ENCODE data around the gene TRPV5.

Gene TRPV5

GRCh38 chr7:142956951-142957623 lies 23.5 kb upstream of the TRPV5 start:
- TF ChIP-seq EZH2phosphoT487 (IDR thresholded peaks at IDR 0.05; ENCODE audit: low read depth) = no peak
- TF ChIP-seq, protein P1, sequence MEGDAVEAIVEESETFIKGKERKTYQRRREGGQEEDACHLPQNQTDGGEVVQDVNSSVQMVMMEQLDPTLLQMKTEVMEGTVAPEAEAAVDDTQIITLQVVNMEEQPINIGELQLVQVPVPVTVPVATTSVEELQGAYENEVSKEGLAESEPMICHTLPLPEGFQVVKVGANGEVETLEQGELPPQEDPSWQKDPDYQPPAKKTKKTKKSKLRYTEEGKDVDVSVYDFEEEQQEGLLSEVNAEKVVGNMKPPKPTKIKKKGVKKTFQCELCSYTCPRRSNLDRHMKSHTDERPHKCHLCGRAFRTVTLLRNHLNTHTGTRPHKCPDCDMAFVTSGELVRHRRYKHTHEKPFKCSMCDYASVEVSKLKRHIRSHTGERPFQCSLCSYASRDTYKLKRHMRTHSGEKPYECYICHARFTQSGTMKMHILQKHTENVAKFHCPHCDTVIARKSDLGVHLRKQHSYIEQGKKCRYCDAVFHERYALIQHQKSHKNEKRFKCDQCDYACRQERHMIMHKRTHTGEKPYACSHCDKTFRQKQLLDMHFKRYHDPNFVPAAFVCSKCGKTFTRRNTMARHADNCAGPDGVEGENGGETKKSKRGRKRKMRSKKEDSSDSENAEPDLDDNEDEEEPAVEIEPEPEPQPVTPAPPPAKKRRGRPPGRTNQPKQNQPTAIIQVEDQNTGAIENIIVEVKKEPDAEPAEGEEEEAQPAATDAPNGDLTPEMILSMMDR (IDR thresholded peaks at IDR 0.05; ENCODE audit: low read depth, low read length) = no peak
- H3K36me3 ChIP-seq (replicated peaks; ENCODE audit: low read depth, low read length) = no peaks in the 10 kb centered on the region

DNA sequence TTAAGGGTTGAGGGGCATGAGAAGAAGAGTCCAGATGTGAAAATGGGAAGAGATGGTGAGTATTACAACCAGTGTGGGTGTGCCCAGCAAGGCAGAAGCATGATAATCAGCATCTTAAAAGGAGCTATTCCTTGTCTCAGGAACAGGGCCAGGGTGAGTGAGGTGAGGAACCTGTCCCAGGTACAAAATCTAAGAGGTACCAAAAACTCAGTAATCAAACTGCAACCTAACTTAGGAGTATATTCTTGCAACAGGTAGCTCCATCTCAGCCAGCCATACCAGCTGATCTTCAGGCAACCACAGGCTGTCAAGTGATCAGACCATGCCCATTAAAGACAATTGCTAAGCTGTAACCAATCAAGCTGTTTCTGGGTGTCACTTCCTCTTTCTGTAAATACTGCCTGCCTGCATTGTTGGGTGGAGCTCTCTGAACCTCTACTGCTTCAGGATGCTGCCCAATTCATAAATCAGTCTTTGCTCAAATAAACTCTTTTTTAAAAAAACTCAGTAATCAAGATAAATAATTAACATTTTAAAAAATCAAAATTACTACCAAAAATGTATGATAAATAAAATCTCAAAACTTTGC lies 21.2 kb upstream of the TRPV5 start:
- peaks cover 16% of the 10 kb centered on the region; the same call in 1 of the 2 replicates for H3K9me3 ChIP-seq (ENCODE audit: insufficient read depth, low read length)
- no peaks in the 10 kb centered on the region for H3K79me2 ChIP-seq (ENCODE audit: low read length)
- H3K4me1 ChIP-seq (ENCODE audit: low read length) = peaks cover 11% of the 10 kb centered on the region

More at GRCh38 chr7:142956951-142957623, 23.5 kb upstream of the TRPV5 start:
- Histone ChIP-seq H3K79me2 (ENCODE audit: low read length) (no peaks in the 10 kb centered on the region), H3K4me1 (ENCODE audit: low read length) (peaks cover 13% of the 10 kb centered on the region), H4K20me1 (ENCODE audit: insufficient read depth, low read length) (no peaks in the 10 kb centered on the region), H3K27me3 (ENCODE audit: low read depth, low read length) (peaks cover 28% of the 10 kb centered on the region), H3K4me3 (ENCODE audit: low read length) (no peak overlapping the region), H3K9me3 (ENCODE audit: insufficient read depth, low read length) (peaks cover 16% of the 10 kb centered on the region; the same call in 1 of the 2 replicates), H2AFZ (ENCODE audit: low read depth, low read length) (peak overlapping the region; percentile 56; the same call in 1 of the 2 replicates), H3K4me2 (ENCODE audit: low read length) (peak overlapping the region; percentile 32), H3K27ac (ENCODE audit: low read length) (no peak overlapping the region), H3K9ac (ENCODE audit: low read length) (no peak overlapping the region)

DNA sequence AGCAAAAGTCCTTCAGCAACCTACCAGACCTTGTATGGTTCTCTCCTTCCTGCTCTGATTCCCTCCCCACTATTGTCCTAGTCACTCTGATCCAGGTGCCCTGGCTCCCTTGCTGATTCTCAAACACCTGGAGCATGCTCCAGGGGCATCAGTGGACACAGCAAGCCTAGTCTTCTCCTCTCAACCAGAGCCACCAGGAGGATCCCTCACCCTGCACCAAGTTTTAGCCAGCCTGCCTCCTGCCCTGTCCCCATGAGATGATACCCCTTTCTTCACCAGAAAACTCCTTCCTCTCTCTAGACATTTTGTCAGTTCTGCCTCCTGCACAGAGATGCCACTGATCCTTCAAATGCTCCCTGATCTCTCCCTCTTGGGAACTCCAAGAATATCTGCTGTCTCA lies 16.7 kb upstream of the TRPV5 start:
- Histone ChIP-seq H2AFZ (ENCODE audit: low read depth, low read length) (no peak overlapping the region), H4K20me1 (ENCODE audit: insufficient read depth, low read length) (no peaks in the 10 kb centered on the region), H3K4me3 (ENCODE audit: low read length) (no peak overlapping the region), H3K9ac (ENCODE audit: low read length) (no peak overlapping the region), H3K36me3 (replicated peaks; ENCODE audit: low read depth, low read length) (no peaks in the 10 kb centered on the region), H3K9me3 (ENCODE audit: insufficient read depth, low read length) (peaks cover 6% of the 10 kb centered on the region; the same call in 1 of the 2 replicates), H3K79me2 (ENCODE audit: low read length) (no peaks in the 10 kb centered on the region), H3K4me1 (ENCODE audit: low read length) (peaks cover 2% of the 10 kb centered on the region; the same call in 1 of the 2 replicates), H3K27ac (ENCODE audit: low read length) (no peak overlapping the region), H3K4me2 (ENCODE audit: low read length) (no peak overlapping the region), H3K27me3 (ENCODE audit: low read depth, low read length) (peaks cover 36% of the 10 kb centered on the region)
- TF ChIP-seq, protein P1 (IDR thresholded peaks at IDR 0.05; ENCODE audit: low read depth, low read length) = no peak
- TF ChIP-seq EZH2phosphoT487 (IDR thresholded peaks at IDR 0.05; ENCODE audit: low read depth) = no peak

More for the DNA sequence above, 21.2 kb upstream of the TRPV5 start:
- H4K20me1 ChIP-seq (ENCODE audit: insufficient read depth, low read length) = no peaks in the 10 kb centered on the region
- no peak overlapping the region for H3K4me2 ChIP-seq (ENCODE audit: low read length)
- no peak overlapping the region for H3K9ac ChIP-seq (ENCODE audit: low read length)
- peaks cover 34% of the 10 kb centered on the region for H3K27me3 ChIP-seq (ENCODE audit: low read depth, low read length)
- H3K36me3 ChIP-seq (replicated peaks; ENCODE audit: low read depth, low read length) = no peaks in the 10 kb centered on the region
- H3K27ac ChIP-seq (ENCODE audit: low read length) = no peak overlapping the region
- no peak overlapping the region for H2AFZ ChIP-seq (ENCODE audit: low read depth, low read length)
- no peak overlapping the region for H3K4me3 ChIP-seq (ENCODE audit: low read length)
- TF ChIP-seq EZH2phosphoT487 (IDR thresholded peaks at IDR 0.05; ENCODE audit: low read depth) = no peak
- TF ChIP-seq, protein P1 (IDR thresholded peaks at IDR 0.05; ENCODE audit: low read depth, low read length) = no peak

GRCh38 chr7:142948603-142949002 lies 15.1 kb upstream of the TRPV5 start:
- Histone ChIP-seq H2AFZ (ENCODE audit: low read depth, low read length) (no peak overlapping the region), H3K79me2 (ENCODE audit: low read length) (no peaks in the 10 kb centered on the region), H3K9ac (ENCODE audit: low read length) (no peak overlapping the region), H3K4me3 (ENCODE audit: low read length) (no peak overlapping the region), H3K36me3 (replicated peaks; ENCODE audit: low read depth, low read length) (no peaks in the 10 kb centered on the region), H3K27me3 (ENCODE audit: low read depth, low read length) (peaks cover 33% of the 10 kb centered on the region), H3K9me3 (ENCODE audit: insufficient read depth, low read length) (no peaks in the 10 kb centered on the region), H3K4me2 (ENCODE audit: low read length) (no peak overlapping the region), H3K4me1 (ENCODE audit: low read length) (peaks cover 4% of the 10 kb centered on the region; the same call in 1 of the 2 replicates), H4K20me1 (ENCODE audit: insufficient read depth, low read length) (no peaks in the 10 kb centered on the region), H3K27ac (ENCODE audit: low read length) (no peak overlapping the region)
- no peak for TF ChIP-seq EZH2phosphoT487 (IDR thresholded peaks at IDR 0.05; ENCODE audit: low read depth)
- TF ChIP-seq, protein P1 (IDR thresholded peaks at IDR 0.05; ENCODE audit: low read depth, low read length) = no peak
